Activated CD4-positive, alpha-beta T cell treated with anti-CD3 and anti-CD28 coated beads for 36 hours (primary cell): Measurements from ENCODE around the gene DUSP23. TPM values are rescaled to one million over a fixed set of nuclear protein-coding genes. Genes with fewer than 3 reads are reported as not detected.

Experiments used
- ATAC-seq: fragments of 200-7000 bp; cut with Tn5 transposase; one replicate; pipeline ENCODE4 v1.10.0; 2021; ENCODE audit warnings: mild to moderate bottlenecking, moderate library complexity
- CTCF ChIA-PET: fragments of 350-600 bp; sonication (Branson Sonifier 250); formaldehyde crosslinking; loops from one replicate; lab custom pipeline; 2021; ENCODE audit warnings: antibody characterized with exemption; lab: Charles Lee
- POLR2A ChIA-PET: fragments of 350-600 bp; sonication (Branson Sonifier 250); formaldehyde crosslinking; loops from one replicate; lab custom pipeline; 2021; ENCODE audit warnings: antibody characterized with exemption, inconsistent platforms; lab: Charles Lee
- DNase-seq: peaks from one replicate; pipeline ENCODE4 v3.0.0-alpha.2; 2020
- H3K27ac Mint-ChIP-seq: one replicate; pipeline ENCODE4 v1.8.0; 2021; ENCODE audit warnings: mixed read lengths
- H3K27me3 Mint-ChIP-seq: one replicate; pipeline ENCODE4 v1.8.0; 2021; ENCODE audit warnings: mixed read lengths
- H3K36me3 Mint-ChIP-seq: one replicate; pipeline ENCODE4 v1.8.0; 2021; ENCODE audit warnings: low read depth, mixed read lengths
- H3K4me1 Mint-ChIP-seq: one replicate; pipeline ENCODE4 v1.8.0; 2021; ENCODE audit warnings: mixed read lengths
- H3K4me3 Mint-ChIP-seq: one replicate; pipeline ENCODE4 v1.8.0; 2021; ENCODE audit warnings: mild to moderate bottlenecking, moderate library complexity, mixed read lengths
- H3K9me3 Mint-ChIP-seq: one replicate; pipeline ENCODE4 v1.8.0; 2021; ENCODE audit warnings: low read depth, mixed read lengths
- intact Hi-C, 2 experiments: fragments of 100-400 bp; cut with DNase I in 1 of 2; cut with micrococcal nuclease in 1 of 2; formaldehyde crosslinking; loops; one replicate each; pipeline versions ENCODE4 v1.14.2 to v1.15.1; 2022 to 2024; cut with DNase I, micrococcal nuclease
- total RNA-seq, 2 experiments: library from RNA; stranded (reverse); gene quantifications; one replicate each; pipeline ENCODE4 v1.2.3, GENCODE V29; 2021

Gene DUSP23
- total RNA-seq, 2 experiments from 2014 or later: 23.9 to 26.8 TPM

GRCh38 chr1:159804924-159805323, 24.2 kb downstream of the DUSP23 start:
- intact Hi-C loops: loop anchor here in 1 of 2 experiments (5.0 kb wide), 1 partner anchor 52 kb away; no protein-coding TSS in a partner anchor
- H3K4me1 Mint-ChIP-seq: peaks cover 9% of the 10 kb centered on the region
- no peaks in the 10 kb centered on the region for H3K9me3 Mint-ChIP-seq
- ChIA-PET POLR2A (interaction anchor here (0.6 kb wide), 1 partner anchor 267 kb away, joined by 3 read pairs; no protein-coding TSS in a partner anchor), CTCF (interaction anchor here (0.6 to 1.6 kb wide), 4 partner anchors 12 to 203 kb away, joined by 3 read pairs; no protein-coding TSS in a partner anchor)
- DNase-seq: no peak
- H3K36me3 Mint-ChIP-seq: no peaks in the 10 kb centered on the region
- H3K27me3 Mint-ChIP-seq: no peaks in the 10 kb centered on the region
- no peak overlapping the region for H3K4me3 Mint-ChIP-seq
- H3K27ac Mint-ChIP-seq: no peak overlapping the region
- no peak for ATAC-seq

- ChIA-PET POLR2A (no interaction called here), CTCF (interaction anchor here (1.9 kb wide), 1 partner anchor 75 kb away, joined by 5 read pairs; no protein-coding TSS in a partner anchor)
- H3K27ac Mint-ChIP-seq: no peak overlapping the region
Measured at GRCh38 chr1:159815926-159816325, 35.2 kb downstream of the DUSP23 start.

DNA sequence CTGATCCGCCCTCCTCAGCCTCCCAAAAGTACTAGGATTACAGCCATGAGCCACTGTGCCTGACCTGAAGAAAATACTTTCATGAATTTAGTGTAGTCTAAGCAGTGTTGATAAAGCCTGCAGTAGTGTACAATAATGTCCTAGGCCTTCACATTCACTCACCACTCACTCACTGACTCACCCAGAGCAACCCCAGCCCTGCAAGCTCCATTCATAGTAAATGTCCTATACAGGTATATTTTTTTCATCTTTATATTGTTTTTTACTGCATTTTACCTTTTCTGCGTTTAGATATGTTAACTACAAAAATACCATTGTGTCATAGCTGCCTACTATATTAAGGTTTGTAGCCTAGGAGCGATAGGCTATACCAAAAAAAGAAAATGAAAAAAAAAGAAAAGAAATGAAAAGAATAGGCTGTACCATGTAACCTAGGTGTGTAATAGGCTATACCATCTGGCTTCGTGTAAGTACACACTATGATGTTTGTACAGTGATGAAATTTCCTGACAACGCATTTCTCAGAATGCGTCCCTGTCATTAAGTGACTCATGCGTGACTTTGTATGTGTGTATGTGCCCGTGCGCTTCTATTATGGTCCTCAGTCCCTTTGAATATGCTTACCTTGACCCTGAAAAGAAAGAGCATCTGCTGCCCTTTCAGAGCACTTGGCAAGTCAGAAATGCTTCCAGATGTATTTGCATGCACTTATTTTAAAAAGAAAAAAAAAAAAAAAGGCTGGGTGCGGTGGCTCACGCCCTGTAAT, 36.7 kb downstream of the DUSP23 start:
- ATAC-seq: peak; percentile 51
- intact Hi-C loops: no loop called here
- H3K27ac Mint-ChIP-seq: no peak overlapping the region

More at GRCh38 chr1:159815926-159816325, 35.2 kb downstream of the DUSP23 start:
- no peaks in the 10 kb centered on the region for H3K27me3 Mint-ChIP-seq
- ATAC-seq: no peak
- H3K36me3 Mint-ChIP-seq: no peaks in the 10 kb centered on the region
- H3K4me3 Mint-ChIP-seq: no peak overlapping the region
- no peaks in the 10 kb centered on the region for H3K9me3 Mint-ChIP-seq
- peaks cover 5% of the 10 kb centered on the region for H3K4me1 Mint-ChIP-seq
- no peak for DNase-seq
- intact Hi-C loops: no loop called here

DNA sequence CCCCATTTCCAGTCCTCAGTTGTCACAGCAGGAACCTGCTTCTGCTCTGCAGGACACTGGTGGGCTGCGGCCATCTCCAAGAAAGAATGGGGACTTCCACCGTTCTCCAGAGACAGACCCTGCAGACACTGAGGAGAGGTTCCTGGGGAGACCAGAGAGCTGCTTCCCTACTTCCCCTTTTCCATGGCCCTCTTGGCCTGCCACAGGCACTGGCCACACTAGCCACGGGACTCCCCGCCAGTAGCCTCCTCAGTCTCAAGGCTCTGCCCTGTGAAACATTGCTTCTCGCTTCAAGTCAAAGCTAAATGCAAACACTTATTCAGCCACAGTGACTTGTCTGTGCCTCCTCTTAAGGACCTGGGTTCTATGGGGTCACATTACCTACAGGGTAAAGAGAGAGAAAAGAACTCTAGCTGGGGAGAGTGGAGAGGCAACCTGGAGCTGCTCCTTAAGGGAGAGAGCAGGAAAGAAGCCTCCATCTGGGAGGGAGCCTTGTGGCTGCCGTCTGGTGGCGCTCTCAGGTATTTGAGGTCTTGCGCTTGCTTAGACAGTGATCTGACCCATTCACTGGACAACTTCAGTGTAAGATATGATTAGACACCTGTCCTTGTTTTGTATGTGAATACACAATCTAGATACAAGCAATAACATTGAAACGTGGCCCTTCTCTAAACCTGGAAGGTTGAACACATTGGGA, 40.6 kb downstream of the DUSP23 start:
- H3K9me3 Mint-ChIP-seq: peaks cover 2% of the 10 kb centered on the region
- intact Hi-C loops: no loop called here
- CTCF ChIA-PET: interaction anchor here (0.8 to 1.6 kb wide), 11 partner anchors 8 to 186 kb away, joined by 3 to 8 read pairs (median 4); no protein-coding TSS in a partner anchor
- H3K36me3 Mint-ChIP-seq: no peaks in the 10 kb centered on the region
- POLR2A ChIA-PET: no interaction called here
- H3K27ac Mint-ChIP-seq: no peak overlapping the region
- DNase-seq (peak; percentile 56), ATAC-seq (no peak)
- H3K27me3 Mint-ChIP-seq: no peaks in the 10 kb centered on the region
- H3K4me3 Mint-ChIP-seq: no peak overlapping the region
- peaks cover 17% of the 10 kb centered on the region for H3K4me1 Mint-ChIP-seq

More for the DNA sequence above, 36.7 kb downstream of the DUSP23 start:
- CTCF ChIA-PET: interaction anchor here (0.8 to 1.9 kb wide), 3 partner anchors 22 to 73 kb away, joined by 3 to 5 read pairs (median 4); no protein-coding TSS in a partner anchor
- Mint-ChIP-seq H3K27me3 (no peaks in the 10 kb centered on the region), H3K9me3 (no peaks in the 10 kb centered on the region), H3K36me3 (no peaks in the 10 kb centered on the region), H3K4me3 (no peak overlapping the region), H3K4me1 (peaks cover 5% of the 10 kb centered on the region)
- no peak for DNase-seq
- POLR2A ChIA-PET: interaction anchor here (0.6 to 0.7 kb wide), 2 partner anchors 10 to 474 kb away, joined by 3 to 5 read pairs; no protein-coding TSS in a partner anchor

DNA sequence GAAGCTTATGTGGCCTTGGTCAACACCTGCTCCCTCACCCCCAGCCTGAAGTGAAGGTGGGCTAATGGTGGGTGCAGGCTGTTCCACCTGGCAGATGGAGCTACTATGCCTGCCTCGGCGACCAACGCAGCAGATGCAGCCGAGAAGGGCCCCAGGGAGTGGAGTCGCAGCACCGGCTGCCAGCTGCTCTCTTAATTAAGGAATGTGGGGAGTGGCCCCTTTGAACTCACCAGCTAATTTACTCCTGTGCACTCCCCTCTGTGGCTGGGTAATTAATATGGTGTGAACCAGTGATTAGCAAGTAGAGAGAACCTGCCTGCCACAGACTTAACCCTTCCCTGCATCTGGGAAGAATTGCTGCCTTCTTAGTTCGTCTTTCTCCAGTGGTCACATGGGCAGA, 42.6 kb downstream of the DUSP23 start:
- H3K27me3 Mint-ChIP-seq: no peaks in the 10 kb centered on the region
- no peak overlapping the region for H3K4me3 Mint-ChIP-seq
- intact Hi-C loops: no loop called here
- no peak for DNase-seq
- POLR2A ChIA-PET: interaction anchor here (0.7 kb wide), 1 partner anchor 8 kb away, joined by 3 read pairs; no protein-coding TSS in a partner anchor
- peaks cover 36% of the 10 kb centered on the region for H3K4me1 Mint-ChIP-seq
- CTCF ChIA-PET: interaction anchor here (0.7 to 1.5 kb wide), 3 partner anchors 24 to 66 kb away, joined by 3 to 5 read pairs (median 3); no protein-coding TSS in a partner anchor
- H3K27ac Mint-ChIP-seq: no peak overlapping the region
- no peaks in the 10 kb centered on the region for H3K36me3 Mint-ChIP-seq
- H3K9me3 Mint-ChIP-seq: peaks cover 2% of the 10 kb centered on the region
- no peak for ATAC-seq

- DNase-seq (no peak), ATAC-seq (no peak)
- peaks cover 2% of the 10 kb centered on the region for H3K9me3 Mint-ChIP-seq
- no peak overlapping the region for H3K4me3 Mint-ChIP-seq
- peak overlapping the region; percentile 75 for H3K27ac Mint-ChIP-seq
- H3K36me3 Mint-ChIP-seq: no peaks in the 10 kb centered on the region
- ChIA-PET POLR2A (no interaction called here), CTCF (interaction anchor here (0.6 to 1.4 kb wide), 3 partner anchors 26 to 1641 kb away, joined by 3 read pairs; no protein-coding TSS in a partner anchor)
- peaks cover 39% of the 10 kb centered on the region for H3K4me1 Mint-ChIP-seq
- intact Hi-C loops: loop anchor here in 1 of 2 experiments (5.0 kb wide), 1 partner anchor 43 kb away; the partner anchor contains the start of gene DUSP23
- H3K27me3 Mint-ChIP-seq: no peaks in the 10 kb centered on the region
Measured at GRCh38 chr1:159825564-159825963, 44.8 kb downstream of the DUSP23 start.

GRCh38 chr1:159826441-159827101, 45.8 kb downstream of the DUSP23 start, which contains the start of gene SLAMF8:
Gene SLAMF8 (plus strand): TSS chr1:159826873. CDS start chr1:159826899, 26 bp downstream.
- peaks cover 39% of the 10 kb centered on the region for H3K4me1 Mint-ChIP-seq
- H3K9me3 Mint-ChIP-seq: peaks cover 2% of the 10 kb centered on the region

GRCh38 chr1:159827102-159827490, 46.3 kb downstream of the DUSP23 start:
- H3K27ac Mint-ChIP-seq: peak overlapping the region; percentile 75
- ATAC-seq (no peak), DNase-seq (no peak)
- ChIA-PET POLR2A (interaction anchor here (0.7 kb wide), 1 partner anchor 47 kb away, joined by 3 read pairs; no protein-coding TSS in a partner anchor), CTCF (interaction anchor here (0.6 to 1.9 kb wide), 6 partner anchors 13 to 181 kb away, joined by 3 to 12 read pairs (median 4); no protein-coding TSS in a partner anchor)
- no peaks in the 10 kb centered on the region for H3K36me3 Mint-ChIP-seq
- H3K4me3 Mint-ChIP-seq: no peak overlapping the region
- H3K9me3 Mint-ChIP-seq: peaks cover 2% of the 10 kb centered on the region
- intact Hi-C loops: loop anchor here (2.0 to 5.0 kb wide), 2 partner anchors 45 to 46 kb away; partner anchors contain the start of gene DUSP23 (in 2 of the 2)
- H3K27me3 Mint-ChIP-seq: no peaks in the 10 kb centered on the region
- peaks cover 39% of the 10 kb centered on the region for H3K4me1 Mint-ChIP-seq

More at GRCh38 chr1:159826441-159827101, 45.8 kb downstream of the DUSP23 start, which contains the start of gene SLAMF8:
- ChIA-PET CTCF (interaction anchor here (1.0 to 1.9 kb wide), 6 partner anchors 13 to 181 kb away, joined by 3 to 12 read pairs (median 4); no protein-coding TSS in a partner anchor), POLR2A (interaction anchor here (0.7 kb wide), 1 partner anchor 47 kb away, joined by 3 read pairs; no protein-coding TSS in a partner anchor)
- Mint-ChIP-seq H3K27ac (peak within 1 kb of the TSS; percentile 75), H3K27me3 (no peaks in the 10 kb centered on the region), H3K36me3 (no peaks in the 10 kb centered on the region), H3K4me3 (no peak within 1 kb of the TSS)
- intact Hi-C loops: loop anchor here (1.0 to 5.0 kb wide), 3 partner anchors 28 to 46 kb away; partner anchors contain the start of gene DUSP23 (in 2 of the 2)
- peak; percentile 79 for DNase-seq
- ATAC-seq: peak; percentile 84

- no peak for DNase-seq
- Mint-ChIP-seq H3K4me1 (peaks cover 39% of the 10 kb centered on the region), H3K4me3 (no peak overlapping the region), H3K27me3 (no peaks in the 10 kb centered on the region), H3K9me3 (peaks cover 2% of the 10 kb centered on the region), H3K27ac (peak overlapping the region; percentile 43), H3K36me3 (no peaks in the 10 kb centered on the region)
- no peak for ATAC-seq
- intact Hi-C loops: loop anchor here (2.0 to 5.0 kb wide), 2 partner anchors 45 to 47 kb away; partner anchors contain the start of gene DUSP23 (in 2 of the 2)
- CTCF ChIA-PET: interaction anchor here (0.6 to 1.9 kb wide), 5 partner anchors 12 to 63 kb away, joined by 3 to 12 read pairs (median 4); no protein-coding TSS in a partner anchor
- POLR2A ChIA-PET: no interaction called here
Measured at GRCh38 chr1:159827549-159827948, 46.8 kb downstream of the DUSP23 start.

DNA sequence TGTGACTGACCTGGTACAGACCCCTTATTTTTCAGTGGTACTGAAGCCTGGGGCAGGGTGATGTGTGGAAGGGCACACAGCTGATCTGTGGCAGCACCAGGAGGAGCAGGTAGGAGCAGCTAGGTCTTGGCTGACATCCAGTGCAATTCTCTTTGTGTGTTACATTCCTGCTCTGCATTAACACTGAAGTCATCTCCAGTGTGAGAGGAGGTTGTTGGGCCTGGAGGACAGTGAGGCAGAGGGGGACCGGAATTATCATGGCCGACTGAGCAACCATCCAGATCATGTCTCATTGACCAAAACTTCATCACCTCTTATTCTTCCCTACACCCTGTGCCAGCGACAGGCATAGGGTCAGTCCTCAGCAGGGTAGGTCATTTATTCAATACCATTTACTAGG, 47.4 kb downstream of the DUSP23 start:
- DNase-seq (no peak), ATAC-seq (no peak)
- H3K4me1 Mint-ChIP-seq: peaks cover 39% of the 10 kb centered on the region
- ChIA-PET POLR2A (no interaction called here), CTCF (interaction anchor here (1.9 kb wide), 1 partner anchor 29 kb away, joined by 12 read pairs; no protein-coding TSS in a partner anchor)
- H3K27ac Mint-ChIP-seq: no peak overlapping the region
- no peak overlapping the region for H3K4me3 Mint-ChIP-seq
- H3K27me3 Mint-ChIP-seq: no peaks in the 10 kb centered on the region
- H3K9me3 Mint-ChIP-seq: peaks cover 2% of the 10 kb centered on the region
- intact Hi-C loops: loop anchor here in 1 of 2 experiments (5.0 kb wide), 1 partner anchor 46 kb away; the partner anchor contains the start of gene DUSP23
- no peaks in the 10 kb centered on the region for H3K36me3 Mint-ChIP-seq
